Keratinocyte (primary cell): ENCODE data around the gene RAPGEFL1. TPM values are rescaled to one million over a fixed set of nuclear protein-coding genes. Genes with fewer than 3 reads are reported as not detected.

Experiments used
- DNase-seq: peaks from one replicate; pipeline ENCODE4 v3.0.0-alpha.2; 2011; ENCODE audit warnings: low read depth, missing footprints, low spot score
- FAIRE-seq: peaks from 2 replicates; lab custom pipeline; 2011; peaks lifted over from hg19 to GRCh38; lab: Jason Lieb, UNC
- H2AFZ ChIP-seq: 2 replicates; pipeline ENCODE4 v1.6.0; 2012; ENCODE audit warnings: low read length, control low read depth, inconsistent platforms; ENCODE audit not compliant: control insufficient read depth
- H3K27ac ChIP-seq: 2 replicates; pipeline ENCODE4 v1.5.1; 2011; ENCODE audit warnings: low read length; ENCODE audit not compliant: control insufficient read depth, insufficient read depth
- H3K27me3 ChIP-seq: 3 replicates; pipeline ENCODE4 v1.6.0; 2011; ENCODE audit warnings: low read length; ENCODE audit not compliant: control insufficient read depth, insufficient read depth; ENCODE audit errors: extremely low read depth
- H3K36me3 ChIP-seq, 2 experiments: 2 replicates in 1 of 2; 3 replicates in 1 of 2; pipeline ENCODE4 v1.5.1; 2011; ENCODE audit warnings: low read length in 2 of 2, mild to moderate bottlenecking in 1 of 2; ENCODE audit not compliant: control insufficient read depth in 2 of 2, insufficient read depth in 2 of 2; ENCODE audit errors: extremely low read depth in 1 of 2
- H3K4me1 ChIP-seq: 3 replicates; pipeline ENCODE4 v1.5.1; 2011; ENCODE audit warnings: low read length; ENCODE audit not compliant: control insufficient read depth, insufficient read depth; ENCODE audit errors: extremely low read depth
- H3K4me2 ChIP-seq: 3 replicates; pipeline ENCODE4 v1.6.0; 2011; ENCODE audit warnings: low read depth, low read length; ENCODE audit not compliant: control insufficient read depth, insufficient read depth; ENCODE audit errors: extremely low read depth
- H3K4me3 ChIP-seq, 3 experiments: fragments of 200-600 bp in 1 of 3; sonication (generic) in 1 of 3; 2 replicates in 2 of 3; 3 replicates in 1 of 3; pipeline ENCODE4 v1.5.1; 2011 to 2016; ENCODE audit warnings: low read length in 3 of 3, mild to moderate bottlenecking in 3 of 3, control low read depth in 2 of 3, inconsistent platforms in 1 of 3, low read depth in 1 of 3, mixed read lengths in 1 of 3, mixed run types in 1 of 3, moderate library complexity in 1 of 3; ENCODE audit not compliant: control insufficient read depth in 2 of 3, insufficient read depth in 2 of 3; ENCODE audit errors: extremely low read depth in 1 of 3
- H3K79me2 ChIP-seq: 2 replicates; pipeline ENCODE4 v1.6.0; 2012; ENCODE audit warnings: low read length; ENCODE audit not compliant: control insufficient read depth, insufficient read depth
- H3K9ac ChIP-seq: 3 replicates; pipeline ENCODE4 v1.6.0; 2011; ENCODE audit warnings: low read length; ENCODE audit not compliant: control insufficient read depth, insufficient read depth; ENCODE audit errors: extremely low read depth
- H3K9me1 ChIP-seq: 3 replicates; pipeline ENCODE4 v1.6.0; 2011; ENCODE audit warnings: low read length; ENCODE audit not compliant: control insufficient read depth, insufficient read depth; ENCODE audit errors: extremely low read depth
- H3K9me3 ChIP-seq: 2 replicates; pipeline ENCODE4 v1.5.1; 2012; ENCODE audit warnings: low read depth, low read length; ENCODE audit not compliant: control insufficient read depth
- H4K20me1 ChIP-seq: 3 replicates; pipeline ENCODE4 v1.6.0; 2011; ENCODE audit warnings: low read length; ENCODE audit not compliant: control insufficient read depth, insufficient read depth; ENCODE audit errors: extremely low read depth
- CTCF ChIP-seq, 3 experiments: IDR thresholded peaks in 1 of 3; conservative IDR thresholded peaks in 1 of 3; optimal IDR thresholded peaks in 1 of 3; 2 replicates in 2 of 3; 3 replicates in 1 of 3; pipeline versions ENCODE3 to v1.5.1; 2011; ENCODE audit warnings: low read length in 3 of 3, mild to moderate bottlenecking in 3 of 3, moderate library complexity in 2 of 3, control low read depth in 1 of 3, inconsistent platforms in 1 of 3; ENCODE audit not compliant: insufficient read depth in 2 of 3; ENCODE audit errors: extremely low read depth in 1 of 3
- EZH2 ChIP-seq: IDR thresholded peaks from one replicate; pipeline ENCODE4 v1.6.1; 2012; ENCODE audit warnings: inconsistent platforms, mild to moderate bottlenecking, low read length, moderate library complexity
- dilution Hi-C: fragments of 300-500 bp; cut with MboI; formaldehyde crosslinking; loops from one replicate; pipeline ENCODE4 v1.7.0; 2020; ENCODE audit warnings: low sequenced_read_pairs; ENCODE audit not compliant: extremely low pct_ligation_motif_present
- polyA plus RNA-seq, 5 experiments: library from polyadenylated mRNA; depleted of rRNA in 3 of 5; stranded (reverse) in 3 of 5; stranded (forward) in 1 of 5; unstranded in 1 of 5; fragments of >200 nt; gene quantifications; 1 replicate in 1 of 5; 2 replicates in 3 of 5; 3 replicates in 1 of 5; pipeline versions ENCODE4 v1.2.1 to v1.2.3, GENCODE V29; 2011 to 2012; ENCODE audit warnings: missing spikeins in 2 of 5, low read depth in 1 of 5, low replicate concordance in 1 of 5

RAPGEFL1 gene
- polyA plus RNA-seq, 1 donor (not counting 4 experiments of a cell fraction or from before 2014, with no cell fraction given), result 21.8 TPM

GRCh38 chr17:40158438-40159013, 18.7 kb upstream of the RAPGEFL1 start:
- DNase-seq, result no peak
- peaks cover 6 to 23% of the 10 kb centered on the region in 2 experiments for H3K36me3 ChIP-seq
- FAIRE-seq, result no peak
- H3K79me2 ChIP-seq, result peaks cover 32% of the 10 kb centered on the region
- no peaks in the 10 kb centered on the region for H3K9me1 ChIP-seq
- no peak overlapping the region for H3K27ac ChIP-seq
- H2AFZ ChIP-seq, result no peak overlapping the region
- no peaks in the 10 kb centered on the region for H4K20me1 ChIP-seq
- H3K4me1 ChIP-seq, result no peaks in the 10 kb centered on the region
- H3K4me3 ChIP-seq, result no peak overlapping the region
- TF ChIP-seq CTCF (optimal IDR thresholded peaks at IDR 0.05 in 1 of 3, IDR thresholded peaks at IDR 0.05 in 1 of 3, conservative IDR thresholded peaks at IDR 0.05 in 1 of 3; ENCODE audit: extremely low read depth in 1 of 3, insufficient read depth in 2 of 3, low read length in 3 of 3) (no peak), EZH2 (no peak)
- dilution Hi-C loops, result no loop called here
- H3K4me2 ChIP-seq, result no peak overlapping the region
- H3K27me3 ChIP-seq, result no peaks in the 10 kb centered on the region
- no peak overlapping the region for H3K9ac ChIP-seq
- no peaks in the 10 kb centered on the region for H3K9me3 ChIP-seq

GRCh38 chr17:40159456-40159855, 17.8 kb upstream of the RAPGEFL1 start:
- Histone ChIP-seq H3K4me2 (no peak overlapping the region), H3K9me1 (no peaks in the 10 kb centered on the region), H3K4me3 (no peak overlapping the region), H2AFZ (no peak overlapping the region), H3K9ac (no peak overlapping the region), H3K36me3 (peaks cover 11 to 23% of the 10 kb centered on the region in 2 experiments), H3K27me3 (no peaks in the 10 kb centered on the region), H4K20me1 (no peaks in the 10 kb centered on the region), H3K27ac (no peak overlapping the region), H3K9me3 (no peaks in the 10 kb centered on the region), H3K79me2 (peaks cover 28% of the 10 kb centered on the region), H3K4me1 (no peaks in the 10 kb centered on the region)
- FAIRE-seq (no peak), DNase-seq (no peak)
- dilution Hi-C loops, result no loop called here
- no peak for TF ChIP-seq EZH2
- no peak for TF ChIP-seq CTCF (optimal IDR thresholded peaks at IDR 0.05 in 1 of 3, IDR thresholded peaks at IDR 0.05 in 1 of 3, conservative IDR thresholded peaks at IDR 0.05 in 1 of 3; ENCODE audit: extremely low read depth in 1 of 3, insufficient read depth in 2 of 3, low read length in 3 of 3)
